ENCODE results near the gene NKAIN1.
A peak's percentile ranks its signal among the peaks of the same experiment; 100 is the strongest.
"Not testable (repeated sequence)": the region's sequence is repeated elsewhere in the genome, so short reads cannot be mapped to it uniquely, and the experiment has no call there.

Gene NKAIN1

GRCh38 chr1:31195267-31195666, 44.4 kb downstream of the NKAIN1 start:
- DNase-seq (ENCODE audit: low spot score): not testable (repeated sequence)

- DNase-seq (ENCODE audit: low spot score): no peak
These were observed 46.0 kb downstream of the NKAIN1 start for GRCh38 chr1:31193729-31194128.

- no peak for DNase-seq (ENCODE audit: low spot score)
These were observed 48.4 kb downstream of the NKAIN1 start for GRCh38 chr1:31191281-31191680.

- no peak for DNase-seq (ENCODE audit: low spot score)
These were observed 49.7 kb downstream of the NKAIN1 start for GRCh38 chr1:31189696-31190674.

- peak; percentile 28 for DNase-seq (ENCODE audit: low spot score)
These were observed 55.6 kb downstream of the NKAIN1 start for GRCh38 chr1:31183927-31184554.

- no peak for DNase-seq (ENCODE audit: low spot score)
These were observed 56.6 kb downstream of the NKAIN1 start for GRCh38 chr1:31183126-31183525.

- no peak for DNase-seq (ENCODE audit: low spot score)
These were observed 57.3 kb downstream of the NKAIN1 start for GRCh38 chr1:31182352-31182751.

- DNase-seq (ENCODE audit: low spot score): no peak
These were observed 58.0 kb downstream of the NKAIN1 start for GRCh38 chr1:31181515-31182343.

- DNase-seq (ENCODE audit: low spot score): no peak
These were observed 59.3 kb downstream of the NKAIN1 start for GRCh38 chr1:31180338-31180737.

- not testable (repeated sequence) for DNase-seq (ENCODE audit: low spot score)
These were observed 63.4 kb downstream of the NKAIN1 start for GRCh38 chr1:31176291-31176690.

GRCh38 chr1:31170486-31170735, 69.3 kb downstream of the NKAIN1 start:
- DNase-seq (ENCODE audit: low spot score): no peak

GRCh38 chr1:31166462-31166861, 73.2 kb downstream of the NKAIN1 start:
- DNase-seq (ENCODE audit: low spot score): no peak

GRCh38 chr1:31164291-31164690, 75.4 kb downstream of the NKAIN1 start:
- DNase-seq (ENCODE audit: low spot score): no peak

GRCh38 chr1:31163866-31164265, 75.8 kb downstream of the NKAIN1 start:
- DNase-seq (ENCODE audit: low spot score): no peak

- no peak for DNase-seq (ENCODE audit: low spot score)
These were observed 78.1 kb downstream of the NKAIN1 start for GRCh38 chr1:31161571-31161970.

GRCh38 chr1:31159869-31160611, 79.6 kb downstream of the NKAIN1 start:
- no peak for DNase-seq (ENCODE audit: low spot score)

GRCh38 chr1:31159323-31159722, 80.4 kb downstream of the NKAIN1 start:
- DNase-seq (ENCODE audit: low spot score): no peak

- DNase-seq (ENCODE audit: low spot score): no peak
These were observed 84.4 kb downstream of the NKAIN1 start for GRCh38 chr1:31155216-31155806.

- no peak for DNase-seq (ENCODE audit: low spot score)
These were observed 85.0 kb downstream of the NKAIN1 start for GRCh38 chr1:31154632-31155215.

- no peak for DNase-seq (ENCODE audit: low spot score)
These were observed 85.6 kb downstream of the NKAIN1 start for GRCh38 chr1:31154000-31154631.

GRCh38 chr1:31153423-31153822, 86.3 kb downstream of the NKAIN1 start:
- no peak for DNase-seq (ENCODE audit: low spot score)

Data from pons (tissue), 1 donor.